ENCODE results near the gene YJU2. TPM values are rescaled to one million over a fixed set of nuclear protein-coding genes. Genes with fewer than 3 reads are reported as not detected.
"Not testable (repeated sequence)": the region's sequence is repeated elsewhere in the genome, so short reads cannot be mapped to it uniquely, and the experiment has no call there.

YJU2 gene
- total RNA-seq, 5 donors from 2014 or later (not counting 1 experiment from before 2014, with no cell fraction given) = 28.4 to 37.4 (median 35.2) TPM

DNA sequence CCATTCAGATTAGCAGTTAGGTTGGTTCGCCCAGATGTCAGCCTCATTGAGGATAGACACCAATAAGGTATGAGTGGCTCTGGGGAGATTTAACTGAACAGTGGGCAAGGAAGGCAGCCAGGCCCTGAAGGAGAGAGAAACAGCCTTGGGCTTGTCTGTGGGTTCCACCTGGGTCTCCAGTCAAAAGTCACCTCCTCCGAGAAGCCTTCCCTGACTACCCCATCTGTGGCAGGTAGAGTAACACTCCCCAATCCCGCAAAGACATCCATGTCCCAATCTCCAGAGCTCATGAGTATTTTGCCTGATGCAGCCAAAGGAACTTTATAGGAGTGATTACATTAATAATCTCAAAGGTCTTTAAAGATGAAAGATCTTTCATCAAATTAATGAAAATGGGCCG is 8.0 kb upstream of the YJU2 start:
- H3K4me3 ChIP-seq (ENCODE audit: control insufficient read depth in 1 of 2, extremely low read depth in 1 of 2, low read length in 1 of 2) = no peak overlapping the region
- no peaks in the 10 kb centered on the region for H3K4me1 ChIP-seq (ENCODE audit: control insufficient read depth in 1 of 2, extremely low read depth in 1 of 2, insufficient read depth in 2 of 2, low read length in 2 of 2)
- no peak for ATAC-seq (replicated peaks in 1 of 4)
- no peak for DNase-seq
- Mint-ChIP-seq H3K9me3 (peaks cover 0 to 5% (median 5%) of the 10 kb centered on the region in 3 donors), H3K27me3 (peaks cover 4 to 5% of the 10 kb centered on the region in 2 donors), H3K27ac (no peak overlapping the region), H3K36me3 (peaks cover 5% of the 10 kb centered on the region), H3K4me1 (no peaks in the 10 kb centered on the region), H3K4me3 (no peak overlapping the region)
- H3K9me3 ChIP-seq = no peaks in the 10 kb centered on the region
- ChIA-PET POLR2A (no interaction called here), CTCF (no interaction called here)
- 88% methylated on average over 1 of the region's 4 CpGs for WGBS (ENCODE audit: insufficient coverage)
- no peak overlapping the region for H3K27ac ChIP-seq (ENCODE audit: low read length)
- H3K27me3 ChIP-seq (replicated peaks in 1 of 2; ENCODE audit: control insufficient read depth in 2 of 2, extremely low read depth in 1 of 2, insufficient read depth in 2 of 2, low read length in 1 of 2) = peaks cover 0 to 28% of the 10 kb centered on the region in 2 experiments
- no peaks in the 10 kb centered on the region for H3K36me3 ChIP-seq (ENCODE audit: control insufficient read depth in 2 of 2, extremely low read depth in 1 of 2, insufficient read depth in 1 of 2, low read length in 1 of 2)

DNA sequence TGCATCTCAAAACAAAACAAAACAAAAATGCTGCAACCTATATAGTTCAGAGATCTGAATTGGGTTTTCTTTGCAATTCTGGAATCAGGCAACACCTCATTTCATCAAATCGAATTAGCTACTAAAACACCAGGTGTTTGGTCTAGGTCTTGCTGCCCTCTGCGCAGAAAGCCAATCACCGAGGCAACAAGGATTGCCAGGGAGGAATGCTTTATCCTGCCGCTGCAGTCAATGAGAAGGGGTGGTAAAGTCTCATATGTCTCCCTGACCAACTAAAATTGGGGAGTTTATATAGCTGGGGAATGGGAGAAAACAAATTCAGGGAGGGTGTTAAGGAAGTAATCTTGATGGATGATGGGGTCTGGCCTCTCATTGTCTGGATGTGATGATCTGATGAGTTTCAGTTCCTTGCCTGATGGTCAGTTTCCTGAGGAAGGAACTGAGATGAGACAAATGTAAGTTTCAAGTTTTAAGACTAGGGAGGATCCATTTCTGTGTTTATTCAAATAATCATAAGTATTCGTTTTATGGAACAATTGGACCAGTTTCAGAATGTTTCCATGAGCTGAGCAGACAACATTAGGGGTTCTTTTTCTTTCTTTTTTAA is 5.0 kb upstream of the YJU2 start:
- peaks cover 0 to 5% (median 5%) of the 10 kb centered on the region in 3 donors for H3K9me3 Mint-ChIP-seq
- ATAC-seq (replicated peaks in 1 of 4) (no peak), DNase-seq (no peak)
- H3K4me1 ChIP-seq (ENCODE audit: control insufficient read depth in 1 of 2, extremely low read depth in 1 of 2, insufficient read depth in 2 of 2, low read length in 2 of 2) = peaks cover 2 to 9% of the 10 kb centered on the region in 2 experiments
- no peaks in the 10 kb centered on the region for H3K27me3 Mint-ChIP-seq
- no peak overlapping the region for H3K27ac Mint-ChIP-seq
- POLR2A ChIA-PET = no interaction called here
- no peak overlapping the region for H3K27ac ChIP-seq (ENCODE audit: low read length)
- peaks cover 5% of the 10 kb centered on the region for H3K36me3 Mint-ChIP-seq
- H3K4me1 Mint-ChIP-seq = peaks cover 6 to 7% (median 6%) of the 10 kb centered on the region in 3 donors
- H3K4me3 ChIP-seq (ENCODE audit: control insufficient read depth in 1 of 2, extremely low read depth in 1 of 2, low read length in 1 of 2) = peak overlapping the region in 1 of 2 donors; percentile 15
- H3K9me3 ChIP-seq = no peaks in the 10 kb centered on the region
- CTCF ChIA-PET = interaction anchor here (0.5 to 0.7 kb wide), 2 partner anchors 213 to 1538 kb away, joined by 4 read pairs; no protein-coding TSS in a partner anchor
- H3K27me3 ChIP-seq (replicated peaks in 1 of 2; ENCODE audit: control insufficient read depth in 2 of 2, extremely low read depth in 1 of 2, insufficient read depth in 2 of 2, low read length in 1 of 2) = peaks cover 0 to 13% of the 10 kb centered on the region in 2 experiments
- no peaks in the 10 kb centered on the region for H3K36me3 ChIP-seq (ENCODE audit: control insufficient read depth in 2 of 2, extremely low read depth in 1 of 2, insufficient read depth in 1 of 2, low read length in 1 of 2)
- no CpG with 5 or more reads among the region's 5 CpGs for WGBS (ENCODE audit: insufficient coverage)
- H3K4me3 Mint-ChIP-seq = no peak overlapping the region

DNA sequence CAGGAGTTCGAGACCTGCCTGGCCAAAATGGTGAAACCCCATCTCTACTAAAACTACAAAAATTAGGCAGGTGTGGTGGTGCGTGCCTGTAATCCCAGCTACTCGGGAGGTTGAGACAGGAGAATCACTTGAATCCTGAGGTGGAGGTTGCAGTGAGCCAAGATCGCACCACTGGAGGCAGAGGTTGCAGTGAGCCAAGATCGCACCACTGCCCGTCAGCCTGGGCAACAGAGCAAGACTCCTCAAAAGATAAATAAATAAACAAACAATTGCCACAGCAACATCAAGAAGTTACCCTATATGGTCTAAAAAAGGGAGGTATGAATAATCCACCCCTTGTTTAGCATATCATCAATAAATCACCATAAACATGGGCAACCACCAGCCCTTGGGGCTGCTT is 942 bp upstream of the YJU2 start:
- DNase-seq; H3K9me3 ChIP-seq; H3K4me3 ChIP-seq (ENCODE audit: control insufficient read depth in 1 of 2, extremely low read depth in 1 of 2, low read length in 1 of 2); H3K27me3 Mint-ChIP-seq; H3K4me3 Mint-ChIP-seq; POLR2A ChIA-PET; CTCF ChIA-PET; H3K9me3 Mint-ChIP-seq; ATAC-seq (replicated peaks in 1 of 4); H3K27me3 ChIP-seq (replicated peaks in 1 of 2; ENCODE audit: control insufficient read depth in 2 of 2, extremely low read depth in 1 of 2, insufficient read depth in 2 of 2, low read length in 1 of 2): not testable (repeated sequence)
- H3K4me1 Mint-ChIP-seq = peaks cover 23 to 25% (median 23%) of the 10 kb centered on the region in 3 donors
- WGBS (ENCODE audit: insufficient coverage) = no CpG with 5 or more reads among the region's 6 CpGs
- peaks cover 25% of the 10 kb centered on the region for H3K36me3 Mint-ChIP-seq
- H3K27ac Mint-ChIP-seq = peak overlapping the region; percentile 97 to 98
- H3K36me3 ChIP-seq (ENCODE audit: control insufficient read depth in 2 of 2, extremely low read depth in 1 of 2, insufficient read depth in 1 of 2, low read length in 1 of 2) = peaks cover 8 to 24% of the 10 kb centered on the region in 2 donors
- H3K27ac ChIP-seq (ENCODE audit: low read length) = peak overlapping the region; percentile 100
- peaks cover 3 to 21% of the 10 kb centered on the region in 2 experiments for H3K4me1 ChIP-seq (ENCODE audit: control insufficient read depth in 1 of 2, extremely low read depth in 1 of 2, insufficient read depth in 2 of 2, low read length in 2 of 2)

- ChIA-PET POLR2A (no interaction called here), CTCF (interaction anchor here in 1 of 2 donors (0.5 kb wide), 1 partner anchor 520 kb away, joined by 4 read pairs; no protein-coding TSS in a partner anchor)
- 100% methylated on average over 2 of the region's 4 CpGs for WGBS (ENCODE audit: insufficient coverage)
- Mint-ChIP-seq H3K4me3 (no peak overlapping the region), H3K27ac (no peak overlapping the region), H3K27me3 (no peaks in the 10 kb centered on the region), H3K9me3 (no peaks in the 10 kb centered on the region), H3K4me1 (peaks cover 0 to 3% (median 2%) of the 10 kb centered on the region in 3 donors), H3K36me3 (peaks cover 41% of the 10 kb centered on the region)
- peaks cover 2% of the 10 kb centered on the region for H3K9me3 ChIP-seq
- no peaks in the 10 kb centered on the region for H3K27me3 ChIP-seq (replicated peaks in 1 of 2; ENCODE audit: control insufficient read depth in 2 of 2, extremely low read depth in 1 of 2, insufficient read depth in 2 of 2, low read length in 1 of 2)
- H3K36me3 ChIP-seq (ENCODE audit: control insufficient read depth in 2 of 2, extremely low read depth in 1 of 2, insufficient read depth in 1 of 2, low read length in 1 of 2) = peaks cover 27 to 75% of the 10 kb centered on the region in 2 donors
- no peak for ATAC-seq (replicated peaks in 1 of 4)
- peak overlapping the region in 1 of 2 donors; percentile 23 for H3K4me3 ChIP-seq (ENCODE audit: control insufficient read depth in 1 of 2, extremely low read depth in 1 of 2, low read length in 1 of 2)
- no peaks in the 10 kb centered on the region for H3K4me1 ChIP-seq (ENCODE audit: control insufficient read depth in 1 of 2, extremely low read depth in 1 of 2, insufficient read depth in 2 of 2, low read length in 2 of 2)
- no peak for DNase-seq
- H3K27ac ChIP-seq (ENCODE audit: low read length) = no peak overlapping the region
Measured at GRCh38 chr19:4256563-4256962, 9.7 kb downstream of the YJU2 start.

GRCh38 chr19:4257025-4257424 is 10.1 kb downstream of the YJU2 start:
- H3K27me3 ChIP-seq (replicated peaks in 1 of 2; ENCODE audit: control insufficient read depth in 2 of 2, extremely low read depth in 1 of 2, insufficient read depth in 2 of 2, low read length in 1 of 2) = no peaks in the 10 kb centered on the region
- no peak for ATAC-seq (replicated peaks in 1 of 4)
- Mint-ChIP-seq H3K4me3 (no peak overlapping the region), H3K36me3 (peaks cover 41% of the 10 kb centered on the region), H3K27ac (no peak overlapping the region), H3K4me1 (peaks cover 0 to 3% (median 2%) of the 10 kb centered on the region in 3 donors), H3K27me3 (no peaks in the 10 kb centered on the region), H3K9me3 (no peaks in the 10 kb centered on the region)
- CTCF ChIA-PET = no interaction called here
- H3K9me3 ChIP-seq = peaks cover 2% of the 10 kb centered on the region
- peaks cover 30 to 74% of the 10 kb centered on the region in 2 donors for H3K36me3 ChIP-seq (ENCODE audit: control insufficient read depth in 2 of 2, extremely low read depth in 1 of 2, insufficient read depth in 1 of 2, low read length in 1 of 2)
- POLR2A ChIA-PET = no interaction called here
- H3K4me3 ChIP-seq (ENCODE audit: control insufficient read depth in 1 of 2, extremely low read depth in 1 of 2, low read length in 1 of 2) = no peak overlapping the region
- no CpG with 5 or more reads among the region's 6 CpGs for WGBS (ENCODE audit: insufficient coverage)
- no peaks in the 10 kb centered on the region for H3K4me1 ChIP-seq (ENCODE audit: control insufficient read depth in 1 of 2, extremely low read depth in 1 of 2, insufficient read depth in 2 of 2, low read length in 2 of 2)
- H3K27ac ChIP-seq (ENCODE audit: low read length) = no peak overlapping the region
- no peak for DNase-seq

- ATAC-seq (replicated peaks in 1 of 4) = peak in 1 of 4 experiments; percentile 9
- ChIA-PET CTCF (no interaction called here), POLR2A (no interaction called here)
- no peaks in the 10 kb centered on the region for H3K27me3 ChIP-seq (replicated peaks in 1 of 2; ENCODE audit: control insufficient read depth in 2 of 2, extremely low read depth in 1 of 2, insufficient read depth in 2 of 2, low read length in 1 of 2)
- H3K9me3 ChIP-seq = peaks cover 2% of the 10 kb centered on the region
- Mint-ChIP-seq H3K4me1 (peaks cover 0 to 3% (median 2%) of the 10 kb centered on the region in 3 donors), H3K4me3 (no peak overlapping the region), H3K9me3 (no peaks in the 10 kb centered on the region), H3K36me3 (peaks cover 37% of the 10 kb centered on the region), H3K27me3 (no peaks in the 10 kb centered on the region), H3K27ac (no peak overlapping the region)
- peaks cover 0 to under 1% of the 10 kb centered on the region in 2 experiments for H3K4me1 ChIP-seq (ENCODE audit: control insufficient read depth in 1 of 2, extremely low read depth in 1 of 2, insufficient read depth in 2 of 2, low read length in 2 of 2)
- 98% methylated on average over 19 of the region's 28 CpGs for WGBS (ENCODE audit: insufficient coverage)
- no peak for DNase-seq
- H3K27ac ChIP-seq (ENCODE audit: low read length) = no peak overlapping the region
- H3K36me3 ChIP-seq (ENCODE audit: control insufficient read depth in 2 of 2, extremely low read depth in 1 of 2, insufficient read depth in 1 of 2, low read length in 1 of 2) = peaks cover 30 to 76% of the 10 kb centered on the region in 2 donors
- H3K4me3 ChIP-seq (ENCODE audit: control insufficient read depth in 1 of 2, extremely low read depth in 1 of 2, low read length in 1 of 2) = no peak overlapping the region
Measured at GRCh38 chr19:4258181-4258580, 11.3 kb downstream of the YJU2 start.
